SK-N-SH treated with all-trans-retinoic acid at 6 μM for 48 hours (cell line): ENCODE measurements around the gene C16orf95.

Experiments used
- ATAC-seq: fragments of 200-7000 bp; cut with Tn5 transposase; 3 replicates; pipeline ENCODE4 v1.9.1; 2020; ENCODE audit warnings: mild to moderate bottlenecking, moderate library complexity
- ARNTL ChIP-seq: fragments of 450-650 bp; formaldehyde crosslinking; IDR thresholded peaks from 2 replicates; pipeline ENCODE4 v1.5.0; 2020; ENCODE audit warnings: low read depth, mild to moderate bottlenecking, moderate library complexity, borderline replicate concordance
- BACH2 ChIP-seq: fragments of 250-450 bp; sonication (Bioruptor Pico); IDR thresholded peaks from 2 replicates; pipeline ENCODE4 v1.9.0; 2021; ENCODE audit warnings: mild to moderate bottlenecking, borderline replicate concordance
- CREB5 ChIP-seq: fragments of 250-450 bp; sonication (Bioruptor Pico); IDR thresholded peaks from 2 replicates; pipeline ENCODE4 v1.5.1; 2020; ENCODE audit warnings: low read depth, mild to moderate bottlenecking, moderate library complexity
- CSDC2 ChIP-seq: fragments of 250-450 bp; sonication (Bioruptor Pico); IDR thresholded peaks from 2 replicates; pipeline ENCODE4 v1.5.0; 2020; ENCODE audit warnings: mild to moderate bottlenecking, moderate library complexity
- CSRNP3 ChIP-seq: fragments of 250-450 bp; sonication (Bioruptor Pico); IDR thresholded peaks from 2 replicates; pipeline ENCODE4 v1.5.1; 2021; ENCODE audit warnings: mild to moderate bottlenecking, moderate library complexity
- ESRRG ChIP-seq: fragments of 250-450 bp; sonication (Bioruptor Pico); IDR thresholded peaks from 2 replicates; pipeline ENCODE4 v1.6.1; 2021; ENCODE audit warnings: mild to moderate bottlenecking
- GLIS3 ChIP-seq: fragments of 250-450 bp; sonication (Bioruptor Pico); IDR thresholded peaks from 2 replicates; pipeline ENCODE4 v1.5.0; 2020; ENCODE audit warnings: mild to moderate bottlenecking, moderate library complexity
- ISL1 ChIP-seq: fragments of 250-450 bp; sonication (Bioruptor Pico); IDR thresholded peaks from 2 replicates; pipeline ENCODE4 v2.1.2; 2022; ENCODE audit warnings: mild to moderate bottlenecking, moderate library complexity
- OSR1 ChIP-seq: fragments of 250-450 bp; sonication (Bioruptor Pico); IDR thresholded peaks from 2 replicates; pipeline ENCODE4 v1.8.0; 2022; ENCODE audit warnings: moderate library complexity, mild to moderate bottlenecking, inconsistent platforms
- PATZ1 ChIP-seq: fragments of 250-450 bp; sonication (Bioruptor Pico); IDR thresholded peaks from 2 replicates; pipeline ENCODE4 v1.8.0; 2020; ENCODE audit warnings: mild to moderate bottlenecking, moderate library complexity, borderline replicate concordance
- POU6F1 ChIP-seq: fragments of 250-450 bp; sonication (Bioruptor Pico); IDR thresholded peaks from 2 replicates; pipeline ENCODE4 v1.8.0; 2021; ENCODE audit warnings: low read depth, mild to moderate bottlenecking, moderate library complexity, borderline replicate concordance
- PPARA ChIP-seq: fragments of 250-450 bp; sonication (Bioruptor Pico); IDR thresholded peaks from 2 replicates; pipeline ENCODE4 v1.5.0; 2020; ENCODE audit warnings: mild to moderate bottlenecking, borderline replicate concordance
- RARB ChIP-seq: fragments of 250-450 bp; sonication (Bioruptor Pico); IDR thresholded peaks from 2 replicates; pipeline ENCODE4 v1.8.0; 2021; ENCODE audit warnings: mild to moderate bottlenecking, moderate library complexity
- SNAI2 ChIP-seq: fragments of 250-450 bp; sonication (Bioruptor Pico); IDR thresholded peaks from 2 replicates; pipeline ENCODE4 v1.5.0; 2020; ENCODE audit warnings: mild to moderate bottlenecking, moderate library complexity
- TCF4 ChIP-seq: fragments of 250-450 bp; sonication (Bioruptor Pico); IDR thresholded peaks from 2 replicates; pipeline ENCODE4 v1.8.0; 2021; ENCODE audit warnings: mild to moderate bottlenecking, moderate library complexity, borderline replicate concordance
- TOX ChIP-seq: fragments of 250-450 bp; sonication (Bioruptor Pico); IDR thresholded peaks from 2 replicates; pipeline ENCODE4 v1.8.0; 2021; ENCODE audit warnings: mild to moderate bottlenecking, moderate library complexity, borderline replicate concordance
- TSHZ2 ChIP-seq: fragments of 250-450 bp; sonication (Bioruptor Pico); IDR thresholded peaks from 2 replicates; pipeline ENCODE4 v1.5.0; 2020; ENCODE audit warnings: mild to moderate bottlenecking, moderate library complexity
- ZC3H10 ChIP-seq: fragments of 250-450 bp; sonication (Bioruptor Pico); IDR thresholded peaks from 2 replicates; pipeline ENCODE4 v1.5.1; 2021; ENCODE audit warnings: mild to moderate bottlenecking, moderate library complexity
- ZFP3 ChIP-seq: fragments of 250-450 bp; sonication (Bioruptor Pico); IDR thresholded peaks from 2 replicates; pipeline ENCODE4 v1.5.0; 2020; ENCODE audit warnings: mild to moderate bottlenecking, moderate library complexity
- ZFP30 ChIP-seq: fragments of 450-650 bp; formaldehyde crosslinking; IDR thresholded peaks from 2 replicates; pipeline ENCODE4 v1.5.0; 2022; ENCODE audit warnings: mild to moderate bottlenecking, moderate library complexity
- ZNF70 ChIP-seq: fragments of 450-650 bp; formaldehyde crosslinking; IDR thresholded peaks from 2 replicates; pipeline ENCODE4 v1.5.0; 2020; ENCODE audit warnings: mild to moderate bottlenecking, moderate library complexity
- ZNF8 ChIP-seq: fragments of 450-650 bp; formaldehyde crosslinking; IDR thresholded peaks from 2 replicates; pipeline ENCODE4 v1.5.0; 2020; ENCODE audit warnings: mild to moderate bottlenecking, moderate library complexity

Gene C16orf95

GRCh38 chr16:87255866-87256265, 61.3 kb downstream of the C16orf95 start (continued):
- TF ChIP-seq ISL1 (CRISPR knock-in tag) (no peak), PATZ1 (CRISPR knock-in tag) (no peak), TOX (no peak)

- ATAC-seq = no peak
- no peak for TF ChIP-seq OSR1
- TF ChIP-seq POU6F1 = no peak
- TF ChIP-seq ZC3H10 (CRISPR knock-in tag) = no peak
- TF ChIP-seq RARB (CRISPR knock-in tag) = no peak
- TF ChIP-seq TCF4 (CRISPR knock-in tag) = no peak
- no peak for TF ChIP-seq BACH2
- no peak for TF ChIP-seq ISL1 (CRISPR knock-in tag)
- TF ChIP-seq SNAI2 = no peak
- no peak for TF ChIP-seq ZFP3 (CRISPR knock-in tag)
- no peak for TF ChIP-seq CSDC2 (CRISPR knock-in tag)
- TF ChIP-seq CREB5 = no peak
- no peak for TF ChIP-seq ARNTL (CRISPR knock-in tag)
- no peak for TF ChIP-seq ZFP30
- TF ChIP-seq GLIS3 = no peak
- TF ChIP-seq TSHZ2 = no peak
- no peak for TF ChIP-seq ZNF70
- no peak for TF ChIP-seq PATZ1 (CRISPR knock-in tag)
- TF ChIP-seq, all 23 proteins: peak for 0
These were observed 62.5 kb downstream of the C16orf95 start for GRCh38 chr16:87254734-87255133.

GRCh38 chr16:87254296-87254695, 62.9 kb downstream of the C16orf95 start:
- no peak for ATAC-seq
- TF ChIP-seq ZFP30 (no peak), CSDC2 (CRISPR knock-in tag) (no peak), CSRNP3 (CRISPR knock-in tag) (no peak), ARNTL (CRISPR knock-in tag) (no peak), TOX (no peak), TCF4 (CRISPR knock-in tag) (no peak), ZNF70 (no peak), TSHZ2 (no peak), ESRRG (no peak), RARB (CRISPR knock-in tag) (no peak), ZFP3 (CRISPR knock-in tag) (no peak), ZC3H10 (CRISPR knock-in tag) (no peak), ZNF8 (CRISPR knock-in tag) (no peak), PPARA (CRISPR knock-in tag) (no peak), POU6F1 (no peak)
